Kidney (tissue), 14 donors: ENCODE measurements around the gene SIGMAR1. TPM values are rescaled to one million over a fixed set of nuclear protein-coding genes. Genes with fewer than 3 reads are reported as not detected.

ENCODE experiments used
- DNase-seq, 5 donors: peaks; one replicate each; pipeline ENCODE4 v3.0.0-alpha.2; 2013 to 2020
- FAIRE-seq: peaks from 2 replicates; lab custom pipeline; 2012; peaks lifted over from hg19 to GRCh38; lab: Jason Lieb, UNC
- H3K27ac ChIP-seq, 2 donors: one replicate each; pipeline ENCODE4 v1.7.0; 2013; ENCODE audit warnings: low read depth in 2 of 2, low read length in 2 of 2, inconsistent platforms in 1 of 2
- H3K27me3 ChIP-seq: one replicate; pipeline ENCODE4 v1.7.1; 2013; ENCODE audit warnings: low read length, inconsistent platforms; ENCODE audit not compliant: control insufficient read depth, insufficient read depth
- H3K36me3 ChIP-seq, 3 donors: one replicate each; pipeline versions ENCODE4 v1.7.0 to v1.7.1; 2013; ENCODE audit warnings: low read length in 3 of 3, control low read depth in 1 of 3, inconsistent platforms in 1 of 3; ENCODE audit not compliant: insufficient read depth in 3 of 3, control insufficient read depth in 2 of 3
- H3K4me1 ChIP-seq, 3 donors: one replicate each; pipeline versions ENCODE4 v1.7.0 to v1.7.1; 2013; ENCODE audit warnings: low read length in 3 of 3, inconsistent platforms in 1 of 3, low read depth in 1 of 3; ENCODE audit not compliant: control insufficient read depth in 2 of 3, insufficient read depth in 2 of 3
- H3K4me3 ChIP-seq, 3 donors: one replicate each; pipeline versions ENCODE4 v1.7.0 to v1.8.1; 2013; ENCODE audit warnings: low read length in 3 of 3, control low read depth in 1 of 3, inconsistent platforms in 1 of 3
- H3K9ac ChIP-seq, 3 donors: one replicate each; pipeline versions ENCODE4 v1.7.0 to v1.7.1; 2013; ENCODE audit warnings: low read length in 3 of 3, control low read depth in 1 of 3, inconsistent platforms in 1 of 3
- H3K9me3 ChIP-seq, 3 donors: one replicate each; pipeline versions ENCODE4 v1.7.0 to v1.7.1; 2013; ENCODE audit warnings: low read length in 3 of 3, control low read depth in 1 of 3, inconsistent platforms in 1 of 3; ENCODE audit not compliant: control insufficient read depth in 2 of 3, insufficient read depth in 1 of 3
- CTCF ChIP-seq: IDR thresholded peaks from 3 replicates; pipeline ENCODE4 v1.5.1; 2012; ENCODE audit warnings: mild to moderate bottlenecking, moderate library complexity, borderline replicate concordance; ENCODE audit not compliant: insufficient read depth; ENCODE audit errors: extremely low read depth
- intact Hi-C: fragments of 100-400 bp; cut with DNase I; formaldehyde crosslinking; loops from one replicate; pipeline ENCODE4 v1.11.1; 2022
- polyA plus RNA-seq: library from polyadenylated mRNA; stranded (reverse); fragments of 350-450 nt; fragmentation: Illumina TruSeq; extraction: RNeasy Lipid Tissue Mini Kit (QIAGEN cat#74804); gene quantifications from one replicate; pipeline ENCODE4 v1.2.3, GENCODE V29; 2014; ENCODE audit warnings: low read depth, low replicate concordance; ENCODE audit not compliant: insufficient read depth
- total RNA-seq: library from RNA; stranded (reverse); fragmentation: NEBNext Ultra II Directional; extraction: Animal tissue kit (Norgen Biotek cat#: 25700); gene quantifications from one replicate; pipeline ENCODE4 v1.2.1, GENCODE V29; 2021
- donor health status: control.
- donor health status: control.
- donor health status: control.
- donor health status: control.
- donor health status: control.
- donor health status: DM: yes; HTN: yes; CAD: no.
- donor health status: Normal renal cell carcinoma (clear cell type).

Gene SIGMAR1
- total and polyA plus RNA-seq, 2 donors from 2014 or later: 40.6 to 43.3 TPM

DNA sequence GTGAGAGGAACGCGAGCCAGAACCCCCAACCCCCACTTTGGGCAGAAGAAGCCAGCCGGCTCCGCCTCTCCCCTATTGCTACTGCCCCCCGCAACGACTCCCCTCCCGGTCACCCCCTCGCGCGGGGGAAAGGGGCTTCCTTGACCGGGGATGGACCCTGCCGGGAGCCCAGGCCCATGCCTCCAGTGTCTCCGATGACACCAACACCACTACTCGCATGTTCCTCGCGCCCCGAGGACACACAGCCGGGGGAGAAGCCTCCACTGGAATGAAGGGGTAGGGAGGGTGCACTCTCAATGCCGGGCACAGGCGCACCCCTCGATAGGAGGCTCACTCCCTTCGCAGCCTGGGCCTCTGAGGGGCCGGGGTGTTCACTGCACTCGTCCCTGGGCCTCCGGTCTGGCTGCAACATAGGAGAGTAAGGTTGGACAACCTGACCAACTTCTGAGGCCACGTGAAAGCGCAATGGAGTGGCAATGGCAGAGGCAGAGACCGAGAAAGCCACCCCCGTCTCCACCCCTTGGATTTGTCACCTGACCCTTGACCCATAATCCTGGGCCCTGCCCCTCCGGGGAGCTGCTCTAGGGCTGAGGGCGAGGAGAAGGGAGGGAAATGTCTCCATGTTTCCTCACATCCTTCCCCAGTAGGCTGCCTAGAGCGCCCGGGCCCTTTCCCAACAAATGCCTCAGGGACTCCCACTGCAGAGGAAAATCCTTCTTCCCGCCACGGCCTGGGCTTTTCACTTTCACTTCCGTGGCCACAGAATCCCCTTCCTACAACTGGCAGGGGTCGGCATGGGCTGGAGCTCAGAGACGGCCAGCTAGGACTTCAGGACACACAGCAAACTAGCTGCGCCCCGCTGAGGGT lies 47.0 kb downstream of the SIGMAR1 start:
- Histone ChIP-seq H3K27me3 (peaks cover 14% of the 10 kb centered on the region), H3K9me3 (no peaks in the 10 kb centered on the region), H3K27ac (no peak overlapping the region), H3K4me3 (peak overlapping the region in 1 of 3 donors; percentile 39), H3K4me1 (peaks cover 0 to 4% (median 3%) of the 10 kb centered on the region in 3 donors), H3K36me3 (no peaks in the 10 kb centered on the region), H3K9ac (no peak overlapping the region)
- DNase-seq (peak in 3 of 5 donors; percentile 28 to 80 (median 71)), FAIRE-seq (no peak)
- TF ChIP-seq CTCF: no peak
- intact Hi-C loops: loop anchor here (5.0 to 10.0 kb wide), 2 partner anchors 43 to 176 kb away; no protein-coding TSS in a partner anchor

- Histone ChIP-seq H3K27me3 (peaks cover 14% of the 10 kb centered on the region), H3K4me3 (peak within 1 kb of the TSS in 2 of 3 donors; percentile 47 to 77), H3K9ac (peak within 1 kb of the TSS in 1 of 3 donors; percentile 67), H3K4me1 (peaks cover 0 to 4% (median 3%) of the 10 kb centered on the region in 3 donors), H3K36me3 (no peaks in the 10 kb centered on the region), H3K27ac (no peak within 1 kb of the TSS), H3K9me3 (no peaks in the 10 kb centered on the region)
- no peak for TF ChIP-seq CTCF
- FAIRE-seq: no peak
- peak in 4 of 5 donors; percentile 73 to 87 (median 78) for DNase-seq
- intact Hi-C loops: loop anchor here (5.0 to 10.0 kb wide), 2 partner anchors 43 to 175 kb away; no protein-coding TSS in a partner anchor
Observed at GRCh38 chr9:34589636-34590380, 47.8 kb downstream of the SIGMAR1 start, which contains the start of gene CNTFR. CNTFR (minus strand) TSS chr9:34589724; CDS start chr9:34568981, 20,743 bp downstream.

DNA sequence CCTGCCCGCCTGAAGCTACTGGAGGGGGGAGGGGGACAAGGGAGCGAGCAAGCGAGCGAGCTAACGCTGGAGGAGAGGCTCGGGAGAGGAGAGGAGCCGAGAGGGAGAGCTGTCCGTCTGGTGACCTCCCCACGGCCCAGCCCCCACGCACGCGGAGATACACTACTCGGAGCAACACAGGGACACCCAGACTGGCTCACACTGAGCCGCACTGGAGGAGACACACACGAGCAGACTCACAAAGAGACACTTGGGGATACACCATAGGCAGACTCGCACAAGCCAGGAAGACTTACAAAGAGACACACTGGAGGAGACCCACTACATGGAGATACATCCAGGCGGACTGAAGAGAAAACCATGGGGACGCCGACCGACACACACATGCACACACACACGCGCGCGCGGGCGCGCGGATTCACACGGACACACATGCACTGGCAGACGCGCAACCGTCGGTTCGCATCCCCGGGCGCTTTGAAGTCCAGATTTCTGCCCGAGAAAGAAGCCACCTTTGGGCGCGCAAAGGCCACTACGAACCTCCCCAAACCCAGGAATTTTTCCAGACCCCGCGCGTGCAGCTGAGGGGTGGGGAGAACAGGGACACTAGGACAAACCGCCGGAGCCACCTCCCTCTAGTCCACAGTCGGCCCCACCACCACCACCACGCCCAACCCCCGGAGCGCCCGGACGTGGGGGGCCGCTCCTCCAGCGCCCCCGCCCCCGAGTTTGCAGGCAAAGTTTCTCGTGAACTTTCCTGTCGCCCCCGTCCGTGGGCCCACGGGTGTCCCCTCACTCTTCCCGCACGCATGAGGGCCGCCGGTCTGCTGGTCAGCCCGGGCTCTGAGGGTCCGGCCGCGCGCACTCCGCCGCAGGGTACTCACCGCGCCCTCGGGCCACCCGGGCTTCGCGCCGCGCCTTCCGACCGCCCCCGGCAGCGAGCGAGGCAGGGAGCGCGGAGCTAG lies 48.6 kb downstream of the SIGMAR1 start:
- Histone ChIP-seq H3K27me3 (peaks cover 14% of the 10 kb centered on the region), H3K4me3 (peak overlapping the region in 2 of 3 donors; percentile 47 to 77)

More for the DNA sequence above, 48.6 kb downstream of the SIGMAR1 start:
- no peak for TF ChIP-seq CTCF
- no peaks in the 10 kb centered on the region for H3K36me3 ChIP-seq
- peak overlapping the region in 1 of 3 donors; percentile 67 for H3K9ac ChIP-seq
- DNase-seq (peak in 3 of 5 donors; percentile 49 to 78 (median 59)), FAIRE-seq (no peak)
- peaks cover 0 to 4% (median 3%) of the 10 kb centered on the region in 3 donors for H3K4me1 ChIP-seq
- no peaks in the 10 kb centered on the region for H3K9me3 ChIP-seq
- no peak overlapping the region for H3K27ac ChIP-seq
- intact Hi-C loops: no loop called here
